Measurements from ENCODE around the gene ACVRL1. TPM values are rescaled to one million over a fixed set of nuclear protein-coding genes. Genes with fewer than 3 reads are reported as not detected.

Gene ACVRL1
- total and polyA plus RNA-seq, 9 of the 15 experiments (the other 6 are each of a cell fraction or from before 2014, with no cell fraction given) = 0.07 to 1.4 (median 0.30) TPM

DNA sequence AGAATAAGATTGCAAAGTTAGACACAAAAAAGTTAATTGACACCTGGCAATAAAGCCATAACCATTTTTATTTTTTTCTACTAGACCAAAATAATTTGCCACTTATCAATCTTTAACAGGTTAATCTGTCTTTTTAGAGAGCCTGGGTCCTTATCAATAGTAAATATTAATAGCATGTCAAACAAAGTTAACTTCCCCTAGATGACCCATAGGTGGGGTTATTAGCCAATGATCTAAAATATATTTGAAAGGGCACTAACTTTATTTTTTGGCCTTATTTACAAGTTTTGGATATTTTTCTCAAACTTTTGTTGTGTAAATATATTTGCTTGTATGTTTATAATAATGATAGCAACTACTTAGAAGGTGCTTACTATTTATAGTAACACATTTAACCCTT lies 15.5 kb upstream of the ACVRL1 start:
- no peak overlapping the region for H3K27ac ChIP-seq (ENCODE audit: extremely low read depth, low read depth, low read length)
- ChIA-PET POLR2A (interaction anchor here (0.7 kb wide), 1 partner anchor 14 kb away, joined by 3 read pairs; no protein-coding TSS in a partner anchor), CTCF (ENCODE audit: low intra/inter-chr PET ratio) (interaction anchor here (0.7 to 1.7 kb wide), 4 partner anchors 18 to 132 kb away, joined by 4 to 7 read pairs (median 6); no protein-coding TSS in a partner anchor)
- FAIRE-seq (peak; percentile 6), DNase-seq (ENCODE audit: extremely low read depth in 1 of 4, low spot score in 3 of 4) (peak in 2 of 4 experiments; percentile 51 to 63), ATAC-seq (no peak)
- no peak overlapping the region for H3K4me2 ChIP-seq (ENCODE audit: insufficient read depth, low read length)
- in situ Hi-C loops (cut with MboI) (loop anchor here (5.0 kb wide), 1 partner anchor 85 kb away; no protein-coding TSS in a partner anchor), intact Hi-C loops (cut with micrococcal nuclease) (no loop called here)
- no peaks in the 10 kb centered on the region for H3K9me1 ChIP-seq (ENCODE audit: control insufficient read depth, insufficient read depth, low read length)
- H3K9ac ChIP-seq (ENCODE audit: insufficient read depth in 1 of 2, low read depth in 2 of 2, low read length in 2 of 2) = no peak overlapping the region
- no peaks in the 10 kb centered on the region for H3K36me3 ChIP-seq (ENCODE audit: control insufficient read depth, insufficient read depth, low read length)
- TF ChIP-seq, protein P1, sequence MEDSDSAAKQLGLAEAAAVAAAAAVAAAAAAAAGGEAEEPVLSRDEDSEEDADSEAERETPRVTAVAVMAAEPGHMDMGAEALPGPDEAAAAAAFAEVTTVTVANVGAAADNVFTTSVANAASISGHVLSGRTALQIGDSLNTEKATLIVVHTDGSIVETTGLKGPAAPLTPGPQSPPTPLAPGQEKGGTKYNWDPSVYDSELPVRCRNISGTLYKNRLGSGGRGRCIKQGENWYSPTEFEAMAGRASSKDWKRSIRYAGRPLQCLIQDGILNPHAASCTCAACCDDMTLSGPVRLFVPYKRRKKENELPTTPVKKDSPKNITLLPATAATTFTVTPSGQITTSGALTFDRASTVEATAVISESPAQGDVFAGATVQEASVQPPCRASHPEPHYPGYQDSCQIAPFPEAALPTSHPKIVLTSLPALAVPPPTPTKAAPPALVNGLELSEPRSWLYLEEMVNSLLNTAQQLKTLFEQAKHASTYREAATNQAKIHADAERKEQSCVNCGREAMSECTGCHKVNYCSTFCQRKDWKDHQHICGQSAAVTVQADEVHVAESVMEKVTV (CRISPR knock-in tag; IDR thresholded peaks at IDR 0.05) = 0 out of 2 replicates have a peak, but pooled peaks have one; percentile 33
- TF ChIP-seq, protein P2, sequence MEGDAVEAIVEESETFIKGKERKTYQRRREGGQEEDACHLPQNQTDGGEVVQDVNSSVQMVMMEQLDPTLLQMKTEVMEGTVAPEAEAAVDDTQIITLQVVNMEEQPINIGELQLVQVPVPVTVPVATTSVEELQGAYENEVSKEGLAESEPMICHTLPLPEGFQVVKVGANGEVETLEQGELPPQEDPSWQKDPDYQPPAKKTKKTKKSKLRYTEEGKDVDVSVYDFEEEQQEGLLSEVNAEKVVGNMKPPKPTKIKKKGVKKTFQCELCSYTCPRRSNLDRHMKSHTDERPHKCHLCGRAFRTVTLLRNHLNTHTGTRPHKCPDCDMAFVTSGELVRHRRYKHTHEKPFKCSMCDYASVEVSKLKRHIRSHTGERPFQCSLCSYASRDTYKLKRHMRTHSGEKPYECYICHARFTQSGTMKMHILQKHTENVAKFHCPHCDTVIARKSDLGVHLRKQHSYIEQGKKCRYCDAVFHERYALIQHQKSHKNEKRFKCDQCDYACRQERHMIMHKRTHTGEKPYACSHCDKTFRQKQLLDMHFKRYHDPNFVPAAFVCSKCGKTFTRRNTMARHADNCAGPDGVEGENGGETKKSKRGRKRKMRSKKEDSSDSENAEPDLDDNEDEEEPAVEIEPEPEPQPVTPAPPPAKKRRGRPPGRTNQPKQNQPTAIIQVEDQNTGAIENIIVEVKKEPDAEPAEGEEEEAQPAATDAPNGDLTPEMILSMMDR (IDR thresholded peaks at IDR 0.05 in 2 of 3, conservative IDR thresholded peaks at IDR 0.05 in 1 of 3; ENCODE audit: insufficient read depth in 2 of 3, low read depth in 1 of 3, low read length in 3 of 3) = peak in 2 of 3 experiments; percentile 16 to 56; a peak in 3 of 6 replicates
- TF ChIP-seq RAD21 (CRISPR knock-in tag; conservative IDR thresholded peaks at IDR 0.05 in 1 of 2, IDR thresholded peaks at IDR 0.05 in 1 of 2) (peak; percentile 29 to 60; a peak in 2 of 4 replicates), ZNF124 (CRISPR knock-in tag; IDR thresholded peaks at IDR 0.05) (no peak), JUND (IDR thresholded peaks at IDR 0.05; ENCODE audit: borderline replicate concordance, low read depth, low read length) (no peak), JUND (tag; IDR thresholded peaks at IDR 0.05; ENCODE audit: borderline replicate concordance, low read depth, low read length) (no peak), CUX1 (CRISPR knock-in tag; IDR thresholded peaks at IDR 0.05) (peak; percentile 86)
- H3K4me1 ChIP-seq (replicated peaks in 1 of 2; ENCODE audit: control insufficient read depth in 2 of 2, insufficient read depth in 2 of 2, low read length in 2 of 2) = peaks cover 2 to 33% of the 10 kb centered on the region in 2 experiments; a peak in 3 of 5 replicates
- no peak overlapping the region for H3K4me3 ChIP-seq
- no peaks in the 10 kb centered on the region for H3K79me2 ChIP-seq (ENCODE audit: control insufficient read depth, insufficient read depth, low read length)
- no peaks in the 10 kb centered on the region for H3K27me3 ChIP-seq (ENCODE audit: control insufficient read depth in 2 of 2, insufficient read depth in 2 of 2, low read length in 2 of 2)
- H4K20me1 ChIP-seq (replicated peaks; ENCODE audit: control insufficient read depth, insufficient read depth, low read length) = no peaks in the 10 kb centered on the region
- no TSS peak for BruUV-seq (replicated peaks)
- H3K9me3 ChIP-seq (replicated peaks; ENCODE audit: control insufficient read depth, insufficient read depth, low read depth, low read length) = no peaks in the 10 kb centered on the region
- no peak overlapping the region for H2AFZ ChIP-seq (ENCODE audit: low read depth, low read length)
